ENCODE results near the gene SPATA20. TPM values are rescaled to one million over a fixed set of nuclear protein-coding genes. Genes with fewer than 3 reads are reported as not detected.

SPATA20 gene
- total and polyA plus RNA-seq, 2 donors = 8.0 to 12.4 TPM

DNA sequence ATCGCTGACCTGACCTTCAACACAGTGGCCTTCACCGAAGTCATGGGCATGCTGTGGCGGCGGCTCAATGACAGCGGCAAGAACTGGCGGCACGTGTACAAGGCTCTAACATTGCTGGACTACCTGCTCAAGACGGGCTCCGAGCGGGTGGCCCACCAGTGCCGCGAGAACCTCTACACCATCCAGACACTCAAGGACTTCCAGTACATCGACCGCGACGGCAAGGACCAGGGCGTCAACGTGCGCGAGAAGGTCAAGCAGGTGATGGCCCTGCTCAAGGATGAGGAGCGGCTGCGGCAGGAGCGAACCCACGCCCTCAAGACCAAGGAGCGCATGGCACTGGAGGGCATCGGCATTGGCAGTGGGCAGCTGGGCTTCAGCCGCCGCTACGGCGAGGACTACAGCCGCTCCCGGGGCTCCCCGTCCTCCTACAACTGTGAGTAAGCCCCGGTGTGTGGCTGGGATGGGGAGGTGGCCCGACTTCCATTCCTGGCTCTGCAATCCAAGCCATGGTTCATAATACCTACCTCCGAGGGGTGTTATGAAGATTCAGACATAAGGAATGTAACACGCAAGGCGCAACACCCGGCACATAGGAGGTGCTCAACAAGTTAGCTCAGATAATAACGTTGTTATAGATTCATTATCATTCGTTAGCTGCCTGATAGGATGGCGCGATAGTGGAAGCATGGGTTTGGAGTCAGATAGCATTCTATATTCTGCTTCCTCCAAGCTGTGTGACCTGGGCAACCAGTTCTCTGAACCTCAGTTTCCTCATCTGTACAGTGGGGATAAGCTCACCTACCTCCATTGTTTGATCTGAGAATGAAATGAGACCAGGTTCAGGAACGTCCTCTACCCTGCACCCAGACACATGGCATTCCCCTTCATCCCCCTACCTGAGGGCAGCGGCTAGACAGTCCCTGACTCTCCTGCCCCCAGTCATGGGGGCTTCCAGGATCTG is 10.0 kb upstream of the SPATA20 start:
- no peak for DNase-seq (ENCODE audit: low read depth in 6 of 9, low spot score in 9 of 9)
- H3K36me3 ChIP-seq (ENCODE audit: control insufficient read depth in 2 of 2, insufficient read depth in 2 of 2, low read length in 1 of 2) = no peaks in the 10 kb centered on the region
- no peak overlapping the region for H3K27ac ChIP-seq (ENCODE audit: low read depth in 1 of 2, low read length in 1 of 2)
- no peak overlapping the region for H3K4me3 ChIP-seq (ENCODE audit: low read length in 2 of 2)
- no peaks in the 10 kb centered on the region for H3K9me3 ChIP-seq (ENCODE audit: control insufficient read depth in 2 of 2, insufficient read depth in 1 of 2, low read length in 1 of 2)
- peaks cover 2 to 8% of the 10 kb centered on the region in 2 donors for H3K4me1 ChIP-seq (ENCODE audit: control insufficient read depth in 2 of 2, insufficient read depth in 2 of 2, low read length in 2 of 2)
- H3K27me3 ChIP-seq (ENCODE audit: control insufficient read depth in 2 of 2, insufficient read depth in 1 of 2, low read length in 1 of 2) = peaks cover 27 to 78% of the 10 kb centered on the region in 2 donors
- whole genome bisulfite sequencing = 97% methylated on average over 45 of the region's 45 CpGs

DNA sequence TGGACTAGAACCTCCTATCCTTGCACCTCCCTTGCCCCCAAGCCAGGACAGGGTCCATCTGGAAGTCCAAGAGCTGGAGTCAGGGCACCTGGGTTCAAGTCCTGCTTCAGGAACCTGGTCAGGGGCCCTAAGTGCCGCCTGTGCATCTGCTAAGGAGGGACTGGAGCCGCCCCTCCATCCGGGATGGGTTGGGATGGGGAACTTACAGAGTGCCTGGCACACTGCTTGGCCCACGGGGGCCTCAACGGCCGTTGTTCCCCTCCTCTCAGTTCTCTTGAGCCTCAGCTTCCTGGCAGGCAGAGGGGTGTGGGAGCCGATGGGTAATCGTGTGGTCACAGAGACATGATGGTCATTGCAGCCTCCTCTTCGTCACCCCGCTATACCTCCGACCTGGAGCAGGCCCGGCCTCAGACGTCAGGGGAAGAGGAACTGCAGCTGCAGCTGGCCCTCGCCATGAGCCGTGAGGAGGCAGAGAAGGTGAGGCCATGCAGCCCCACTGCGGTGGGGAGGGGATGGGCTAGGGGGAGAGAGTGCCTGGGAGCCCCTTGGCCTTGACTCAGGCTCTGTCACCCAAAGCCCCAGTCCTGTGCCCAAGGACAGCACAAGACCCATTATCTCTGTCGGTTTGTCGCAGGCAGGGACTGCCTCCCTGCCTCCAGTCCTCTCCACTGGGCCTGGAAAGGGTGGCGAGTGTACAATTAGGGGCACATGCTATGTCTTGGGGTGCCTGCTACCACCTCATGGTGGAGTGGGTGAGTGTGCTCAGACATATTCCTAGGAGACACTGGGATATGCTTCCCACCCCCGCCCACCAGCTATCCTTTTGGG is 9.0 kb upstream of the SPATA20 start:
- no peak for DNase-seq (ENCODE audit: low read depth in 6 of 9, low spot score in 9 of 9)
- WGBS = 92% methylated on average over 20 of the region's 20 CpGs
- peaks cover 8 to 9% of the 10 kb centered on the region in 2 donors for H3K4me1 ChIP-seq (ENCODE audit: control insufficient read depth in 2 of 2, insufficient read depth in 2 of 2, low read length in 2 of 2)
- no peak overlapping the region for H3K4me3 ChIP-seq (ENCODE audit: low read length in 2 of 2)
- peaks cover 20 to 77% of the 10 kb centered on the region in 2 donors for H3K27me3 ChIP-seq (ENCODE audit: control insufficient read depth in 2 of 2, insufficient read depth in 1 of 2, low read length in 1 of 2)
- no peaks in the 10 kb centered on the region for H3K36me3 ChIP-seq (ENCODE audit: control insufficient read depth in 2 of 2, insufficient read depth in 2 of 2, low read length in 1 of 2)
- H3K9me3 ChIP-seq (ENCODE audit: control insufficient read depth in 2 of 2, insufficient read depth in 1 of 2, low read length in 1 of 2) = no peaks in the 10 kb centered on the region
- no peak overlapping the region for H3K27ac ChIP-seq (ENCODE audit: low read depth in 1 of 2, low read length in 1 of 2)

DNA sequence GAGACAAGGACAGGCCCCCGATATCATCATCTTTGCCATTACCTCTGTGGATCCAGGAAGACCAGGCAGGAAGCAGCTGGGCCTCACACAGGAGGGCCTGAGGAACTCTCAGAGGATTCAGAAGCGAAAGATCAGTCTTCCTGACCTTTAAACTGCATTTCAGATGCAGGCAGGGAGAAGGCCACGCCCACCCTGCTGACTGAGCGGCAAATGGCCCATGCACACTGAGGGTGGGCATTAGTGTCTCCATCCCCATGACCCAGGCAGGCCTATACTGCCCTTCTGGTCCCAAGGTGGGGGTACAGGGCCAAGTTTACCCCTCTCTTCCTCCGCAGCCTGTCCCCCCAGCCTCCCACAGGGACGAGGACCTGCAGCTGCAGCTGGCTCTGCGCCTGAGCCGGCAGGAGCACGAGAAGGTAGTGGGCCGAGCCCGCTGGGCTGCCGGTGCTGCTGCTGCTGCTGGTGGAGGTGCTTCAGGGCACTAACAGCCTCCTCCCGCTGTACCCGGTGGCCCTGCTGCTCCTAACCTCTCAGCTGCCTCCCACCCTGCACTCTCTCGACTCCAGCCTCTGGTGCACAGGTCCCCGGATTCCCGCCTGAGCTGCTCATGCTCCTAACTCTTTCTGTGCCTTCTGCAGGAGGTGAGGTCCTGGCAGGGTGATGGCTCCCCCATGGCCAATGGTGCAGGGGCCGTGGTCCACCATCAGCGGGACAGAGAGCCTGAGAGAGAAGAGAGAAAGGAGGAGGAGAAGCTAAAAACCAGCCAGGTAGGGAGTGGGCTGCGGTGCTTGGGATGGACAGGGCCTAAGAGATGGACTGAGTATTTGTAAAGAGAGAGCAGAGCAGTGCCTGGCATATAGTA is 8.2 kb upstream of the SPATA20 start:
- H3K4me1 ChIP-seq (ENCODE audit: control insufficient read depth in 2 of 2, insufficient read depth in 2 of 2, low read length in 2 of 2) = peaks cover 8 to 9% of the 10 kb centered on the region in 2 donors

DNA sequence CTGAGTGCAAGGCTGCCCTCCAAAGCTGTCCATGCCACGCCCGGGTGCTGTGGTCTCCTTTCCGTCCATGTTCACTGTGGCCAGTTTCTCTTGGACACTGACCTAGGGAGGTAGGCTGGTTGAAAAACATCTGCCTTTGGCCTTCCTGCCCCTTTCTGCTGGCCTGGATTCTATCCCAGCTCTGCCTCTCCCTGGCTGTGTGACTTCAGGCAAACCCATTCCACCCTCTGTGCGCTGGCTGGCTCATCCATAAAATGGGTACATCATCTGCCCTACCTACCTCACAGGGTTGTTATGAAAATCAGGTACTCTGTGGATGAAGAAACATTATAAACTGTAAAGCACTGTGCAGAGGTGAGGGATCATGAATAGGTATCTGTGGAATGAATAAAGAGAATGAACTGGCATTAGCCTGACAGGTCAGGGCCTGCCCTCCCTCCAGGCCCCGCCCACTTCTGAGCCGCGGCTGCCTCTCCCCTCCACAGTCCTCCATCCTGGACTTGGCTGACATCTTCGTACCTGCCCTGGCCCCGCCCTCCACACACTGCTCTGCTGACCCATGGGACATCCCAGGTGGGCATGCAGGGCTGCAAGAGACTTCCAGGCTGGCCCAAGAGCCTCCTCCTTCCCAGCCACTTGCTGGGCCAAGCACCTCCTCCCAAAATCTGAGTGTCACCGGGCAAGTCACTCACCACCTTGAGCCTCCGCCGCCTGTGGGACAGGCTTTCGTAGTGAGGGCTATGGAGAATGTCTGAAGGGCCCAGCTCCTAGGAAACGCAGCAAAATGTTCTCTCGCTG is 7.0 kb upstream of the SPATA20 start:
- Histone ChIP-seq H3K36me3 (ENCODE audit: control insufficient read depth in 2 of 2, insufficient read depth in 2 of 2, low read length in 1 of 2) (no peaks in the 10 kb centered on the region), H3K27ac (ENCODE audit: low read depth in 1 of 2, low read length in 1 of 2) (no peak overlapping the region), H3K4me1 (ENCODE audit: control insufficient read depth in 2 of 2, insufficient read depth in 2 of 2, low read length in 2 of 2) (peaks cover 8 to 9% of the 10 kb centered on the region in 2 donors), H3K27me3 (ENCODE audit: control insufficient read depth in 2 of 2, insufficient read depth in 1 of 2, low read length in 1 of 2) (peaks cover 12 to 74% of the 10 kb centered on the region in 2 donors), H3K4me3 (ENCODE audit: low read length in 2 of 2) (no peak overlapping the region), H3K9me3 (ENCODE audit: control insufficient read depth in 2 of 2, insufficient read depth in 1 of 2, low read length in 1 of 2) (no peaks in the 10 kb centered on the region)
- DNase-seq (ENCODE audit: low read depth in 6 of 9, low spot score in 9 of 9) = no peak
- 85% methylated on average over 15 of the region's 15 CpGs for WGBS

More for the DNA sequence above, 8.2 kb upstream of the SPATA20 start:
- Histone ChIP-seq H3K27me3 (ENCODE audit: control insufficient read depth in 2 of 2, insufficient read depth in 1 of 2, low read length in 1 of 2) (peaks cover 16 to 74% of the 10 kb centered on the region in 2 donors), H3K36me3 (ENCODE audit: control insufficient read depth in 2 of 2, insufficient read depth in 2 of 2, low read length in 1 of 2) (no peaks in the 10 kb centered on the region), H3K4me3 (ENCODE audit: low read length in 2 of 2) (no peak overlapping the region), H3K27ac (ENCODE audit: low read depth in 1 of 2, low read length in 1 of 2) (no peak overlapping the region), H3K9me3 (ENCODE audit: control insufficient read depth in 2 of 2, insufficient read depth in 1 of 2, low read length in 1 of 2) (no peaks in the 10 kb centered on the region)
- WGBS = 87% methylated on average over 20 of the region's 20 CpGs
- DNase-seq (ENCODE audit: low read depth in 6 of 9, low spot score in 9 of 9) = no peak

DNA sequence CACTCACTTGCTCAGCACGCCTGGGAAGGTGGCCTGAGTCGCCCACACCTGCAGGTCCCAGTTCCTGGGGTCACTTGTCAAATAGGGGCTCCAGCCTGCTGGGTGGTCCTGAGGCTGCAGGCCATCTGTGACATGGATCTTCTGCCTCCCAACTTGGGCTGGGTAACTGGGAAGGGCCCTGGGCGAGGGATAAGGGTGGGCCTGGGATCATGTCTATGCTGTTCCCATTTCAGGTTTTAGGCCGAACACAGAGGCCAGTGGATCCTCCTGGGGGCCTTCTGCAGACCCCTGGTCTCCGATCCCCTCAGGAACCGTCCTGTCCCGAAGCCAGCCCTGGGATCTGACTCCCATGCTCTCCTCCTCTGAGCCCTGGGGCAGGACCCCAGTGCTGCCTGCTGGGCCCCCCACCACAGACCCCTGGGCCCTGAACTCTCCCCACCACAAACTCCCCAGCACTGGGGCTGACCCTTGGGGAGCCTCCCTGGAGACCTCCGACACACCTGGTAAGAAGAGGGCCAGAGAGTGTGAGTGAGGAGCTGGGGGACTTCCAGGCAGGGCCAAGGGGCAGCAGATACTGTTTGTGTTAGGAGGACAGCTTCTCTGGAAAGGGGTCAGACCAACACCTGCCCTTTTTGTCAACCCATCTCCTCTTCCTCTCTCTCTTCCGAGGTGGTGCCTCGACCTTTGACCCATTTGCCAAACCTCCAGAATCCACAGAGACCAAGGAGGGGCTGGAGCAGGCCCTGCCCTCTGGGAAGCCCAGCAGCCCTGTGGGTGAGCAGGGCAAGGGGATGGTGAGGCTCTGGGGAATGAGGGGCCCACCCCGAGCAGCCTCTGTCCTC is 6.2 kb upstream of the SPATA20 start:
- Histone ChIP-seq H3K27ac (ENCODE audit: low read depth in 1 of 2, low read length in 1 of 2) (no peak overlapping the region), H3K36me3 (ENCODE audit: control insufficient read depth in 2 of 2, insufficient read depth in 2 of 2, low read length in 1 of 2) (no peaks in the 10 kb centered on the region), H3K9me3 (ENCODE audit: control insufficient read depth in 2 of 2, insufficient read depth in 1 of 2, low read length in 1 of 2) (no peaks in the 10 kb centered on the region), H3K4me1 (ENCODE audit: control insufficient read depth in 2 of 2, insufficient read depth in 2 of 2, low read length in 2 of 2) (peaks cover 8 to 9% of the 10 kb centered on the region in 2 donors), H3K27me3 (ENCODE audit: control insufficient read depth in 2 of 2, insufficient read depth in 1 of 2, low read length in 1 of 2) (peaks cover 10 to 74% of the 10 kb centered on the region in 2 donors), H3K4me3 (ENCODE audit: low read length in 2 of 2) (no peak overlapping the region)
- DNase-seq (ENCODE audit: low read depth in 6 of 9, low spot score in 9 of 9) = no peak
- WGBS = 97% methylated on average over 11 of the region's 11 CpGs

DNA sequence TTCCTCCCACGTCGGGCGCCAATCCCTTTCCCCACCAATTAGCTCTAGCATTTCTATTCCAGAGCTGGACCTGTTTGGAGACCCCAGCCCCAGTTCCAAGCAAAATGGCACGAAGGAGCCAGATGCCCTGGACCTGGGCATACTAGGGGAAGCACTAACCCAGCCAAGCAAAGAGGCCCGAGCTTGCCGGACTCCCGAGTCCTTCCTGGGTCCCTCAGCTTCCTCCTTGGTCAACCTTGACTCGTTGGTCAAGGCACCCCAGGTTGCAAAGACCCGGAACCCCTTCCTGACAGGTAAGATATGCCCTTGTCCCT is 5.6 kb upstream of the SPATA20 start:
- no peak overlapping the region for H3K27ac ChIP-seq (ENCODE audit: low read depth in 1 of 2, low read length in 1 of 2)

DNA sequence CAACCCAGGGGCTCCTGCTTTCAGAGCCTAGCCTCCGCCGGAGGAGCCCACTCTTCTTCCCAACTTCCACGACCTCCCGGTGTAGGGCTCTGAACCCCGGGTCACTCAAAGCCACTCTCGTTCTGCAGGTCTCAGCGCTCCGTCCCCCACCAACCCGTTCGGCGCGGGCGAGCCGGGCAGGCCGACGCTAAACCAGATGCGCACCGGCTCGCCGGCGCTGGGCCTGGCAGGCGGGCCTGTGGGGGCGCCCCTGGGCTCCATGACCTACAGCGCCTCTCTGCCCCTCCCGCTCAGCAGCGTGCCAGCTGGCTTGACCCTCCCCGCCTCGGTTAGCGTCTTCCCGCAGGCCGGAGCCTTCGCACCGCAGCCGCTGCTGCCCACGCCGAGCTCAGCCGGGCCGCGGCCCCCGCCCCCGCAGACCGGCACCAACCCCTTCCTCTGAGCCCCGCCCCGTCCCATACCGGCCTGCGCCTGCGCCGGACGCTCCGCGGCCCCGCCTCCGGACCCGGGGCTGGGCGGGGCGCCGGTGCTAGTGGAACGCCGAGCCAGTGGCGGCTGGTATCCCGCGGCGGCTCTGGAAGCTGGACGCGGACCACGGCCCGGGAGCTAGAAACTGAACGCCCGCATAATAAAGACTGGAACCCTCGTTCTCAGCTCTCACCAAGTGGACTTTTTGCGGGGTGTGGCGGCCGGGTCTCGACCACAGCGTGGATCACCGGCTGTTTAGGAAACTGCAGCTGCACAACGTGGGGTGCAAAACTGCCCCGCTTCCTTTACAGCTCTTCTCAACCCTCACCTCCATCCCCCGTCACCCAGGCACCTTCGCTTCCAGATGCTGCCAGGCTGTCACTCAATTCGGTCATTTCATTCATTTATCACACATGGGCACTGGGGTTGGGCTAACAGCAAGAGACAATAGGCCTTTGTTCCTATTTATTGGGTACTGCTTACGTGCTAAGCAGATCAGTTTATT is 5.0 kb upstream of the SPATA20 start:
- Histone ChIP-seq H3K36me3 (ENCODE audit: control insufficient read depth in 2 of 2, insufficient read depth in 2 of 2, low read length in 1 of 2) (no peaks in the 10 kb centered on the region), H3K9me3 (ENCODE audit: control insufficient read depth in 2 of 2, insufficient read depth in 1 of 2, low read length in 1 of 2) (no peaks in the 10 kb centered on the region), H3K27me3 (ENCODE audit: control insufficient read depth in 2 of 2, insufficient read depth in 1 of 2, low read length in 1 of 2) (peaks cover 10 to 78% of the 10 kb centered on the region in 2 donors), H3K4me1 (ENCODE audit: control insufficient read depth in 2 of 2, insufficient read depth in 2 of 2, low read length in 2 of 2) (peaks cover 8 to 13% of the 10 kb centered on the region in 2 donors), H3K27ac (ENCODE audit: low read depth in 1 of 2, low read length in 1 of 2) (peak overlapping the region in 1 of 2 donors; percentile 37), H3K4me3 (ENCODE audit: low read length in 2 of 2) (peak overlapping the region; percentile 42 to 61)
- 4% methylated on average over 82 of the region's 82 CpGs for WGBS
- DNase-seq (ENCODE audit: low read depth in 6 of 9, low spot score in 9 of 9) = peak in 8 of 9 donors; percentile 24 to 84 (median 60)

More for the DNA sequence above, 5.6 kb upstream of the SPATA20 start:
- peak overlapping the region in 1 of 2 donors; percentile 61 for H3K4me3 ChIP-seq (ENCODE audit: low read length in 2 of 2)
- 80% methylated on average over 9 of the region's 9 CpGs for WGBS
- no peaks in the 10 kb centered on the region for H3K36me3 ChIP-seq (ENCODE audit: control insufficient read depth in 2 of 2, insufficient read depth in 2 of 2, low read length in 1 of 2)
- peaks cover 10 to 74% of the 10 kb centered on the region in 2 donors for H3K27me3 ChIP-seq (ENCODE audit: control insufficient read depth in 2 of 2, insufficient read depth in 1 of 2, low read length in 1 of 2)
- DNase-seq (ENCODE audit: low read depth in 6 of 9, low spot score in 9 of 9) = no peak
- peaks cover 8 to 9% of the 10 kb centered on the region in 2 donors for H3K4me1 ChIP-seq (ENCODE audit: control insufficient read depth in 2 of 2, insufficient read depth in 2 of 2, low read length in 2 of 2)
- no peaks in the 10 kb centered on the region for H3K9me3 ChIP-seq (ENCODE audit: control insufficient read depth in 2 of 2, insufficient read depth in 1 of 2, low read length in 1 of 2)
